Activated CD4-positive, alpha-beta T cell treated with anti-CD3 and anti-CD28 coated beads, Interleukin-2, amount 50 U/mL, for 4 hours (primary cell): ENCODE measurements around the gene EFCC1.
"Not testable (repeated sequence)": the region's sequence is repeated elsewhere in the genome, so short reads cannot be mapped to it uniquely, and the experiment has no call there.

ENCODE experiments used
- DNase-seq, 2 experiments: peaks; one replicate each; pipeline ENCODE4 v3.0.0-alpha.2; 2020

The EFCC1 gene

GRCh38 chr3:129085165-129085715 is 84.1 kb downstream of the EFCC1 start:
- DNase-seq = no peak

GRCh38 chr3:129085818-129086217 is 84.7 kb downstream of the EFCC1 start:
- no peak for DNase-seq

- DNase-seq = no peak
Measured at GRCh38 chr3:129087138-129087702, 86.1 kb downstream of the EFCC1 start.

- DNase-seq = peak in 1 of 2 experiments; percentile 19
Measured at GRCh38 chr3:129087904-129088303, 86.8 kb downstream of the EFCC1 start.

GRCh38 chr3:129088312-129088711 is 87.2 kb downstream of the EFCC1 start:
- DNase-seq = not testable (repeated sequence)
